ENCODE data around the gene GAGE10.

- TF ChIP-seq POLR2A (IDR thresholded peaks at IDR 0.05) = no peak
- TF ChIP-seq POLR2AphosphoS5 (IDR thresholded peaks at IDR 0.05) = no peak
Measured at GRCh38 chrX:49290215-49290614, 13.2 kb upstream of the GAGE10 start.

Data from prostate gland (tissue), 1 donor.